G401 (cell line): ENCODE results near the gene ENPP1. TPM values are rescaled to one million over a fixed set of nuclear protein-coding genes. Genes with fewer than 3 reads are reported as not detected.
"Not testable (repeated sequence)": the region's sequence is repeated elsewhere in the genome, so short reads cannot be mapped to it uniquely, and the experiment has no call there.

Source experiments
- DNase-seq: peaks from one replicate; pipeline ENCODE4 v3.0.0-alpha.2; 2015; ENCODE audit warnings: low spot score
- in situ Hi-C: cut with HindIII; loops from 2 replicates; pipeline ENCODE4 v1.10.0; 2016; ENCODE audit warnings: low sequenced_read_pairs, mixed read lengths
- total RNA-seq: library from RNA; depleted of rRNA; stranded (reverse); fragments of >200 nt; shearing (Covaris generic); gene quantifications from 2 replicates; pipeline ENCODE4 v1.2.3, GENCODE V29; 2014

The ENPP1 gene
- total RNA-seq, 1 experiment from 2014 or later = not detected

GRCh38 chr6:131903734-131904133 lies 95.9 kb downstream of the ENPP1 start:
- in situ Hi-C loops, DNase-seq: not testable (repeated sequence)

- in situ Hi-C loops, DNase-seq: not testable (repeated sequence)
Observed at GRCh38 chr6:131908787-131909186, 101.0 kb downstream of the ENPP1 start.

GRCh38 chr6:131909408-131910218 lies 101.8 kb downstream of the ENPP1 start:
- DNase-seq = peak; percentile 57
- in situ Hi-C loops = no loop called here

GRCh38 chr6:131910219-131910589 lies 102.4 kb downstream of the ENPP1 start:
- no peak for DNase-seq
- in situ Hi-C loops = no loop called here

GRCh38 chr6:131910956-131911355 lies 103.1 kb downstream of the ENPP1 start:
- no peak for DNase-seq

DNA sequence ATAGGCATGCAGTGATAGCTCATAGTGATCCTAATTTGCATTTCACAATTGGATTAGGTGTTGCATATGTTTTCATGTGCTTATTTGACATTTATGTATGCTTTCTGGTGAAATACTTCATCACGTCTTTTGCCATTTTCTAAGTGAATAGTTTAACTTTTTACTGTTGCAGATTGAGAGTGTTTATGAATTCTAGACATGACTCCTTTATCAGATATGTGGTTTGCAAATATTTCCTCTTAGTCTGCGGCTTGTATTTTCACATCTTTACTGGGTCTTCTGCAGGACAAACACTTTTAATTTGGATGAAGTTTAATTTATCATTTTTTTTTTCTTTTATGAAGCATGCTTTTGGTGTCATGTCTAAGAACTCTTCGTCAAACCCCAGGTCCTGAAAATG lies 104.1 kb downstream of the ENPP1 start:
- no peak for DNase-seq
- in situ Hi-C loops = no loop called here

More at GRCh38 chr6:131910956-131911355, 103.1 kb downstream of the ENPP1 start:
- in situ Hi-C loops = no loop called here

- in situ Hi-C loops = no loop called here
- no peak for DNase-seq
Observed at GRCh38 chr6:131914234-131914633, 106.4 kb downstream of the ENPP1 start.

DNA sequence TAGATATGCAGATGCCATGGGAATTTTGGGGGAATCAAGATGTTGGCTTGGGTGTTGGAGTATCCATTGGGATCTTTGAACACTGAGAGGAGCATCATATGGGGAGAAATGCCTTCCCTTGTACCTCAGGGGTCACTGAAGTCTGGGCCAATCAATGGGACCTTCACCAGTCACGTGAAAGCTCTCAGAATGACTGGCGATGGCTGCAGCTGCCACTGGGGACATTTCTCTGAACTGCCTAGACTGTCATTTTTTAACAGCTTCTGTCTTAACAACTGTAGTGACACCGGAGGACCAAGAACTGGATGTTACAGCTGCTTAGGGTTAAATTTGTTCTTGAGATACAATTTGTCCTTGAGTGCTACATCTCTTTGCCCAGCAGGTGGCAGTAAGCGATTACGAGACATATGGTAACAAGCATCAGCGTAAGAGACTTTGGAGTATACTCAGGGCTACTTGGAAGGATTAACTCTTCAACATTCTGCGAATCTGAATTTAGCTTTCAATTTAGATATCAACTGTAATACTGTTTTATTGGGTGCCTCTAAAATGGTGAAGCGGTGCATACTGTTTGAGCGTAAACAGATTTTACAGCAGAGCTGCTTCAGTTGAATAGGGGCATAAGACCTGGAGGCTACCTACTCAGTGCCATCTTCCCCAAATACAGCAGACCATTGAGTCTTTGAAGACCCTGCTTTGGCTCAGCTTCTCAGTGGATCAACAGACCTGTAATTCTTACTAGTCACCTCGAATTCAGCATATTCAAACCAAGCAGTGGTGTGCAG lies 107.3 kb downstream of the ENPP1 start:
- DNase-seq = peak; percentile 48
- in situ Hi-C loops = no loop called here

DNA sequence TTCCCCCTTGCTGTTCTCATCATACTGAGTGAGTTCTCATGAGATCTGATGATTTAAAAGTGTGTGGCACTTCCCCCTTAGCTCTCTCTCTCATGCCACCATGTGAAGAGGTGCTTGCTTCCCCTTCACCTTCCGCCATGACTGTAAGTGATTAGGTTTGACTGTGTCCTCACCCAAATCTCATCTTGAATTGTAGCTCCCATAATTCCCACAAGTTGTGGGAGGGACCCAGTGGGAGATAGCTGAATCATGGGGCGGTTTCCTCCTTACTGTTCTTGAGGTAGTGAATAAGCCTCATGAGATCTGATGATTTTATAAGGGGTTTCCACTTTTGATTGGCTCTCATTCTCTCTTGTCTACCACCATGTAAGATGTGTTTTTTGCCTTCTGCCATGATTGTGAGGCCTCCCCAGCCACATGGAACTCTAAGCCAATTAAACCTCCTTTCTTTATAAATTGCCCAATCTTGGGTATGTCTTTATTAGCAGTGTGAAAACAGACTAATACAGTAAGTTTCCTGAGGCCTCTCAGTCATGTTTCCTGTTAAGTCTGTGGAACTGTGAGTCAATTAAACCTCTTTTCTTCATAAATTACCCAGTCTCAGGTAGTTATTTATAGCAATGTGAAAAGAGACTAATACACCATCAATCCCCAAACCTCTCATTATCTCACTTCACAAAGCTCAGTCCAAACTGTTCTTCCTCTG lies 108.4 kb downstream of the ENPP1 start:
- in situ Hi-C loops, DNase-seq: not testable (repeated sequence)

- DNase-seq = no peak
- in situ Hi-C loops = no loop called here
Observed at GRCh38 chr6:131916847-131917246, 109.0 kb downstream of the ENPP1 start.

GRCh38 chr6:131917318-131917717 lies 109.5 kb downstream of the ENPP1 start:
- in situ Hi-C loops = no loop called here
- DNase-seq = no peak

- DNase-seq = no peak
- in situ Hi-C loops = no loop called here
Observed at GRCh38 chr6:131917763-131918649, 110.2 kb downstream of the ENPP1 start.

GRCh38 chr6:131918650-131919355 lies 111.0 kb downstream of the ENPP1 start:
- no peak for DNase-seq
- in situ Hi-C loops = no loop called here

DNA sequence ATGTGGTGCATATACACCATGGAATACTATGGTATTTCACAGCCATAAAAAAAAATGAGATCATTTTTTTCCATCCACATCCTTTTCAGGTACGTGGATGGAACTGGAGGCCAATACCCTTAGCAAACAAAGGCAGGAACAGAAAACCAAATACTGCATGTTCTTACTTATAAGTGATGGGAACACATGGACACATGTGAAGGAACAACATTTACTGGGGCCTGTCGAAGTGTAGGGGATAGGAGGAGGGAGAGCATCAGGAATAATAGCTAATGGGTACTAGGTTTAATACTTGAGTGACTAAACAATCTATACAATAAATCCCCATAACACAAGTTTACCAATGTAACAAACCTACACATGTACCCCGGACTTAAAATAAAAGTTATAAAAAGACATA lies 112.8 kb downstream of the ENPP1 start:
- no peak for DNase-seq
- in situ Hi-C loops = no loop called here

- DNase-seq = peak; percentile 25
- in situ Hi-C loops = no loop called here
Observed at GRCh38 chr6:131923356-131923755, 115.5 kb downstream of the ENPP1 start.

DNA sequence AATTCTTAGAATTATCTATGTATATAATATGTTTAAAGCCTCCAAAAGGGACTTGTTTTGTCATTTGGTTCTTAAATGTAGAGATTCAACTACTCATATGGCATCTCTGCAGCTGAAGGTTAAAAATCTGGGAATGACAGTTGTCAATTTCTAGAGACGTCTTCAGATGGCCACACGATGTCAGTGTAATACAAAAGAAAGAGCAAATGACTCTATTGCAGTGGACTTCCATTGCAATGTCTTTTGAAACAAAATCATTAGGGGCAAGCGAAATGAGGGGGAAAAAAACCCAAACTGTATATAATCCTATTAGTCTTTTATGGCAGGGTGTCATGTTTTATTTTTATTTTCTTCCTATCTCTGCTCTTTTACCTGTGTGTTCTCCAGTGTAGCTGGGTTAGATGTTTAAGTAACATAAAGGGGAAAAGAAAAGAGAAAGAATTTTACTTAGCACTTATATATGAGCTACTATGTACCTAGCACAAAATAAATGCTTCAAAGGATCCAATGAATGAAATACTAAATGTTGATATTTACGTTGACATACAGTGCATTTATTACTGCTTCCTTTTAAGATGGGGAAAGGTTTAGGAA lies 117.2 kb downstream of the ENPP1 start:
- DNase-seq = peak; percentile 32
- in situ Hi-C loops = no loop called here

GRCh38 chr6:131929264-131929663 lies 121.4 kb downstream of the ENPP1 start:
- in situ Hi-C loops = no loop called here
- no peak for DNase-seq

DNA sequence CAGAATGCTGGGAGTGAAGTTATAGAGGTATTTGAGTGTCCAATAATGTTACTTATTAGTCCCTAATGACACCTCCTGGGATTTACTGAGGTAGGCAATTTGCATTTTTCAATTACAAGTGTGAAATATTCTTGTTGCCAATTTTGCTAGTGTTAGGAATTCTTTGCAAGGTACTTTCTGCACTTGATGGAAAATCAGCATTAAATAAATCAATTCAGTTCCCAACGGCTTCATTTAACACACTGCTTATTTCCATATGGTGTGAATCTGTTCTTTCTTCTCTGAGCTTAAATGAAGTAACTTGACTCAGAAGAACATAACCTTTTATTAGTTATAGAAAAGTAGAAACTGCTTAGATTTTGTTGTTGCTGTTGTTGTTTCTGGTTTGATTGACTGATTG lies 122.2 kb downstream of the ENPP1 start:
- no peak for DNase-seq
- in situ Hi-C loops = no loop called here
